ENCODE data around the gene TP53RK.

The TP53RK gene

GRCh38 chr20:46670585-46671584 is 18.4 kb downstream of the TP53RK start:
- H4K20me1 ChIP-seq (ENCODE audit: insufficient read depth), result no peaks in the 10 kb centered on the region
- H2AFZ ChIP-seq (ENCODE audit: low read depth), result no peak overlapping the region
- H3K4me3 ChIP-seq (IDR thresholded peaks at IDR 0.05; ENCODE audit: insufficient read depth, low read depth, low read length), result no peak overlapping the region
- no peaks in the 10 kb centered on the region for H3K27me3 ChIP-seq (ENCODE audit: insufficient read depth, low read depth)
- no peak overlapping the region for H3K4me2 ChIP-seq
- no peak overlapping the region for H3K9ac ChIP-seq
- TF ChIP-seq CTCF (conservative IDR thresholded peaks at IDR 0.05; ENCODE audit: low read depth, low read length), result no peak
- H3K79me2 ChIP-seq (ENCODE audit: insufficient read depth, low read depth), result no peaks in the 10 kb centered on the region
- H3K36me3 ChIP-seq (ENCODE audit: insufficient read depth), result no peaks in the 10 kb centered on the region
- no peak overlapping the region for H3K27ac ChIP-seq
- no peaks in the 10 kb centered on the region for H3K4me1 ChIP-seq (ENCODE audit: low read depth, poor library complexity, severe bottlenecking)

GRCh38 chr20:46670228-46670584 is 19.0 kb downstream of the TP53RK start:
- H2AFZ ChIP-seq (ENCODE audit: low read depth), result no peak overlapping the region
- no peak overlapping the region for H3K27ac ChIP-seq
- H3K36me3 ChIP-seq (ENCODE audit: insufficient read depth), result no peaks in the 10 kb centered on the region
- no peaks in the 10 kb centered on the region for H3K79me2 ChIP-seq (ENCODE audit: insufficient read depth, low read depth)
- H3K9ac ChIP-seq, result no peak overlapping the region
- TF ChIP-seq CTCF (conservative IDR thresholded peaks at IDR 0.05; ENCODE audit: low read depth, low read length), result no peak
- H3K4me2 ChIP-seq, result no peak overlapping the region
- no peak overlapping the region for H3K4me3 ChIP-seq (IDR thresholded peaks at IDR 0.05; ENCODE audit: insufficient read depth, low read depth, low read length)
- H4K20me1 ChIP-seq (ENCODE audit: insufficient read depth), result no peaks in the 10 kb centered on the region
- no peaks in the 10 kb centered on the region for H3K4me1 ChIP-seq (ENCODE audit: low read depth, poor library complexity, severe bottlenecking)
- H3K27me3 ChIP-seq (ENCODE audit: insufficient read depth, low read depth), result no peaks in the 10 kb centered on the region

GRCh38 chr20:46666818-46667515 is 22.3 kb downstream of the TP53RK start:
- TF ChIP-seq CTCF (conservative IDR thresholded peaks at IDR 0.05; ENCODE audit: low read depth, low read length), result no peak
- no peaks in the 10 kb centered on the region for H3K27me3 ChIP-seq (ENCODE audit: insufficient read depth, low read depth)
- H4K20me1 ChIP-seq (ENCODE audit: insufficient read depth), result no peaks in the 10 kb centered on the region
- no peak overlapping the region for H2AFZ ChIP-seq (ENCODE audit: low read depth)
- H3K4me3 ChIP-seq (IDR thresholded peaks at IDR 0.05; ENCODE audit: insufficient read depth, low read depth, low read length), result no peak overlapping the region
- H3K4me1 ChIP-seq (ENCODE audit: low read depth, poor library complexity, severe bottlenecking), result no peaks in the 10 kb centered on the region
- no peak overlapping the region for H3K27ac ChIP-seq
- H3K79me2 ChIP-seq (ENCODE audit: insufficient read depth, low read depth), result no peaks in the 10 kb centered on the region
- H3K36me3 ChIP-seq (ENCODE audit: insufficient read depth), result no peaks in the 10 kb centered on the region
- no peak overlapping the region for H3K4me2 ChIP-seq
- H3K9ac ChIP-seq, result no peak overlapping the region

- H3K27ac ChIP-seq, result no peak overlapping the region
- no peak overlapping the region for H2AFZ ChIP-seq (ENCODE audit: low read depth)
- no peaks in the 10 kb centered on the region for H3K79me2 ChIP-seq (ENCODE audit: insufficient read depth, low read depth)
- no peak overlapping the region for H3K4me3 ChIP-seq (IDR thresholded peaks at IDR 0.05; ENCODE audit: insufficient read depth, low read depth, low read length)
- no peaks in the 10 kb centered on the region for H3K27me3 ChIP-seq (ENCODE audit: insufficient read depth, low read depth)
- no peak overlapping the region for H3K4me2 ChIP-seq
- H3K4me1 ChIP-seq (ENCODE audit: low read depth, poor library complexity, severe bottlenecking), result no peaks in the 10 kb centered on the region
- no peak for TF ChIP-seq CTCF (conservative IDR thresholded peaks at IDR 0.05; ENCODE audit: low read depth, low read length)
- H3K36me3 ChIP-seq (ENCODE audit: insufficient read depth), result no peaks in the 10 kb centered on the region
- no peak overlapping the region for H3K9ac ChIP-seq
- no peaks in the 10 kb centered on the region for H4K20me1 ChIP-seq (ENCODE audit: insufficient read depth)
Observed at GRCh38 chr20:46666306-46666705, 22.9 kb downstream of the TP53RK start.

All from KMS-11 (cell line).